H1 (cell line): ENCODE results near the gene GRIFIN. TPM values are rescaled to one million over a fixed set of nuclear protein-coding genes. Genes with fewer than 3 reads are reported as not detected.
A peak's percentile ranks its signal among the peaks of the same experiment; 100 is the strongest.

Experiments
- CTCF ChIA-PET: fragments of 300-600 bp; sonication (Branson Sonifier 250); formaldehyde crosslinking; loops from one replicate; lab custom pipeline; 2021; ENCODE audit not compliant: partially characterized antibody; lab: Charles Lee
- POLR2A ChIA-PET: fragments of 300-600 bp; sonication (Branson Sonifier 250); formaldehyde crosslinking; loops from one replicate; lab custom pipeline; 2021; ENCODE audit warnings: inconsistent platforms; ENCODE audit not compliant: partially characterized antibody; lab: Charles Lee
- DNase-seq, 2 experiments: peaks; one replicate each; pipeline versions ENCODE4 v3.0.0 to v3.0.0-alpha.2; 2010 to 2022; ENCODE audit warnings: low spot score in 2 of 2, low read depth in 1 of 2, mixed read lengths in 1 of 2
- FAIRE-seq: peaks from 2 replicates; lab custom pipeline; 2011; peaks lifted over from hg19 to GRCh38; lab: Jason Lieb, UNC
- H2AFZ ChIP-seq: 2 replicates; pipeline ENCODE4 v1.8.1; 2012; ENCODE audit warnings: low read length, inconsistent platforms
- H2AK5ac ChIP-seq: 2 replicates; pipeline ENCODE4 v1.6.1; 2013; ENCODE audit warnings: low read depth, low read length
- H2BK120ac ChIP-seq: replicated peaks from 2 replicates; pipeline ENCODE3; 2013; ENCODE audit warnings: low read depth, low read length, inconsistent platforms
- H2BK12ac ChIP-seq: 2 replicates; pipeline ENCODE4 v1.6.1; 2013; ENCODE audit warnings: low read depth, low read length
- H2BK15ac ChIP-seq: 2 replicates; pipeline ENCODE4 v1.6.1; 2013; ENCODE audit warnings: low read length
- H2BK20ac ChIP-seq: 2 replicates; pipeline ENCODE4 v1.6.1; 2013; ENCODE audit warnings: low read length
- H2BK5ac ChIP-seq: 2 replicates; pipeline ENCODE4 v1.6.1; 2013; ENCODE audit warnings: low read depth, low read length
- H3K14ac ChIP-seq: 2 replicates; pipeline ENCODE4 v1.6.1; 2013; ENCODE audit warnings: inconsistent platforms; ENCODE audit not compliant: insufficient read length
- H3K18ac ChIP-seq: 2 replicates; pipeline ENCODE4 v1.6.1; 2013; ENCODE audit warnings: low read length; ENCODE audit errors: extremely low read depth
- H3K23ac ChIP-seq: 2 replicates; pipeline ENCODE4 v1.6.1; 2013; ENCODE audit warnings: inconsistent platforms; ENCODE audit not compliant: insufficient read length
- H3K23me2 ChIP-seq: 2 replicates; pipeline ENCODE4 v1.6.1; 2013; ENCODE audit warnings: low read depth, low read length
- H3K27ac ChIP-seq: 2 replicates; pipeline ENCODE4 v1.6.1; 2011; ENCODE audit warnings: low read depth, low read length, inconsistent platforms
- H3K27me3 ChIP-seq, 4 experiments: replicated peaks in 1 of 4; 1 replicate in 1 of 4; 2 replicates in 3 of 4; pipeline versions ENCODE4 v1.6.1 to v1.8.1; 2011 to 2013; ENCODE audit warnings: low read length in 3 of 4, mild to moderate bottlenecking in 3 of 4, inconsistent platforms in 2 of 4, mixed read lengths in 2 of 4, moderate library complexity in 1 of 4; ENCODE audit not compliant: control insufficient read depth in 3 of 4, insufficient read depth in 3 of 4; ENCODE audit errors: extremely low read depth in 1 of 4
- H3K36me3 ChIP-seq, 4 experiments: 2 replicates each; pipeline versions ENCODE4 v1.6.1 to v1.8.1; 2011 to 2013; ENCODE audit warnings: mild to moderate bottlenecking in 4 of 4, low read length in 3 of 4, moderate library complexity in 2 of 4, control low read depth in 1 of 4, inconsistent platforms in 1 of 4; ENCODE audit not compliant: insufficient read depth in 4 of 4, control insufficient read depth in 2 of 4
- H3K4ac ChIP-seq: replicated peaks from 2 replicates; pipeline ENCODE3; 2013; ENCODE audit warnings: low read length, low read depth, mixed read lengths, inconsistent platforms; ENCODE audit not compliant: insufficient read length
- H3K4me1 ChIP-seq, 4 experiments: replicated peaks in 1 of 4; 1 replicate in 1 of 4; 2 replicates in 3 of 4; pipeline versions ENCODE4 v1.6.1 to v1.8.1; 2011 to 2013; ENCODE audit warnings: low read length in 3 of 4, inconsistent platforms in 2 of 4, mixed read lengths in 1 of 4; ENCODE audit not compliant: insufficient read depth in 4 of 4, control insufficient read depth in 3 of 4
- H3K4me2 ChIP-seq, 2 experiments: 2 replicates each; pipeline versions ENCODE4 v1.6.1 to v1.8.1; 2011 to 2013; ENCODE audit warnings: low read depth in 2 of 2, low read length in 2 of 2, control low read depth in 1 of 2, inconsistent platforms in 1 of 2, mild to moderate bottlenecking in 1 of 2; ENCODE audit not compliant: insufficient read depth in 1 of 2
- H3K4me3 ChIP-seq, 4 experiments: fragments of 200-600, 300-600 bp in 1 of 4; sonication (generic), shearing (Covaris generic), sonication (Bioruptor Twin) in 1 of 4; 2 replicates each; pipeline versions ENCODE4 v1.5.1 to v1.8.1; 2011 to 2016; ENCODE audit warnings: low read length in 4 of 4, low read depth in 3 of 4, control low read depth in 2 of 4, inconsistent platforms in 2 of 4, mild to moderate bottlenecking in 2 of 4, mixed read lengths in 1 of 4, moderate library complexity in 1 of 4; ENCODE audit not compliant: insufficient read depth in 2 of 4; ENCODE audit errors: extremely low read depth in 1 of 4
- H3K56ac ChIP-seq: replicated peaks from 2 replicates; pipeline ENCODE3; 2013; ENCODE audit warnings: low read depth, mild to moderate bottlenecking, mixed read lengths, low read length, inconsistent platforms; ENCODE audit not compliant: insufficient read length
- H3K79me1 ChIP-seq: 2 replicates; pipeline ENCODE4 v1.6.1; 2013; ENCODE audit warnings: low read depth, low read length, control low read depth
- H3K79me2 ChIP-seq, 2 experiments: 2 replicates each; pipeline versions ENCODE4 v1.6.1 to v1.8.1; 2012 to 2013; ENCODE audit warnings: low read length in 2 of 2, mild to moderate bottlenecking in 2 of 2, inconsistent platforms in 1 of 2; ENCODE audit not compliant: insufficient read depth in 2 of 2, control insufficient read depth in 1 of 2
- H3K9ac ChIP-seq, 4 experiments: replicated peaks in 1 of 4; 1 replicate in 1 of 4; 2 replicates in 3 of 4; pipeline versions ENCODE4 v1.6.1 to v1.8.1; 2011 to 2013; ENCODE audit warnings: low read depth in 3 of 4, low read length in 3 of 4, control low read depth in 2 of 4, mild to moderate bottlenecking in 2 of 4, moderate library complexity in 2 of 4, inconsistent platforms in 1 of 4; ENCODE audit errors: extremely low read depth in 1 of 4
- H3K9me3 ChIP-seq, 2 experiments: 2 replicates each; pipeline versions ENCODE4 v1.6.1 to v1.8.1; 2012 to 2013; ENCODE audit warnings: mild to moderate bottlenecking in 2 of 2, moderate library complexity in 2 of 2, control low read depth in 1 of 2, inconsistent platforms in 1 of 2, low read depth in 1 of 2, low read length in 1 of 2, mixed read lengths in 1 of 2; ENCODE audit not compliant: insufficient read depth in 2 of 2
- H4K20me1 ChIP-seq, 2 experiments: replicated peaks in 1 of 2; 2 replicates each; pipeline versions ENCODE3 to v1.8.1; 2011 to 2013; ENCODE audit warnings: inconsistent platforms in 2 of 2, low read length in 2 of 2, mild to moderate bottlenecking in 1 of 2; ENCODE audit not compliant: insufficient read depth in 2 of 2, control insufficient read depth in 1 of 2
- H4K5ac ChIP-seq: 2 replicates; pipeline ENCODE4 v1.6.1; 2013; ENCODE audit warnings: low read length, low read depth, mixed read lengths, inconsistent platforms; ENCODE audit not compliant: insufficient read length
- H4K8ac ChIP-seq: 2 replicates; pipeline ENCODE4 v1.8.0; 2013; ENCODE audit warnings: mild to moderate bottlenecking, moderate library complexity, low read length, inconsistent platforms; ENCODE audit not compliant: insufficient read depth; ENCODE audit errors: extremely low read depth
- H4K91ac ChIP-seq: replicated peaks from 2 replicates; pipeline ENCODE3; 2013; ENCODE audit warnings: low read length, mixed read lengths, inconsistent platforms; ENCODE audit not compliant: insufficient read length
- TCF12 ChIP-seq: IDR thresholded peaks from 2 replicates; pipeline ENCODE4 v1.6.1; 2011; ENCODE audit warnings: low read depth, mild to moderate bottlenecking, low read length
- WGBS, 2 experiments: shearing (Covaris generic) in 1 of 2; methylation state at CpG; one replicate each; pipeline versions ENCODE4 v1.1.6 to v1.1.7; 2013 to 2015; ENCODE audit warnings: low lambda C conversion rate in 2 of 2, mixed read lengths in 2 of 2, inconsistent platforms in 1 of 2, low coverage in 1 of 2, missing lambda C conversion rate in 1 of 2; ENCODE audit not compliant: insufficient replicate concordance in 2 of 2, insufficient coverage in 1 of 2, insufficient read length in 1 of 2; ENCODE audit errors: extremely low coverage in 1 of 2, missing lambda C conversion rate in 1 of 2; 5-methylcytosine and 5-hydroxymethylcytosine counted together
- polyA plus RNA-seq, 7 experiments: library from polyadenylated mRNA; depleted of rRNA in 3 of 7; stranded (reverse) in 5 of 7; unstranded in 2 of 7; fragments of >200 nt in 5 of 7; fragments of 200-250 nt in 2 of 7; gene quantifications; 1 replicate in 5 of 7; 2 replicates in 1 of 7; 4 replicates in 1 of 7; pipeline versions ENCODE4 v1.2.1 to v1.2.3, GENCODE V29; 2011 to 2013; ENCODE audit warnings: missing spikeins in 2 of 7, mixed read lengths in 2 of 7
- total RNA-seq: library from RNA; stranded (reverse); fragmentation: NEBNext Ultra II Directional; extraction: Animal tissue kit (Norgen Biotek cat#: 25700); gene quantifications from 2 replicates; pipeline ENCODE4 v1.2.1, GENCODE V29; 2021

The GRIFIN gene
- total and polyA plus RNA-seq, 2 of the 8 experiments (the other 6 are each of a cell fraction or from before 2014, with no cell fraction given) = not detected

- peak overlapping the region; percentile 43; the same call in 1 of the 2 replicates for H2BK12ac ChIP-seq
- H3K27ac ChIP-seq = no peak overlapping the region
- no peak overlapping the region for H4K5ac ChIP-seq
- no peak overlapping the region for H2BK120ac ChIP-seq
- peak overlapping the region; percentile 99; the same call in 1 of the 2 replicates for H2BK5ac ChIP-seq
- no peak overlapping the region for H3K56ac ChIP-seq
- H4K91ac ChIP-seq = no peak overlapping the region
- FAIRE-seq (no peak), DNase-seq (no peak)
- no peak overlapping the region for H2AFZ ChIP-seq
- no peak for TF ChIP-seq TCF12
- no peaks in the 10 kb centered on the region for H3K9me3 ChIP-seq
- H3K23ac ChIP-seq = no peak overlapping the region
- H3K4ac ChIP-seq = no peak overlapping the region
- H2AK5ac ChIP-seq = no peak overlapping the region
- CTCF ChIA-PET = interaction anchor here (0.6 to 6.9 kb wide), 7 partner anchors 23 to 1409 kb away, joined by 3 to 42 read pairs (median 4); no protein-coding TSS in a partner anchor
- H3K4me3 ChIP-seq = peak overlapping the region in 2 of 4 experiments; percentile 4 to 73; a peak in 5 of 8 replicates
- peaks cover 0 to 20% of the 10 kb centered on the region in 2 experiments; a peak in 3 of 4 replicates for H3K79me2 ChIP-seq
- no peak overlapping the region for H3K9ac ChIP-seq
- H4K20me1 ChIP-seq = peaks cover 15 to 28% of the 10 kb centered on the region in 2 experiments
- H3K18ac ChIP-seq = peak overlapping the region; percentile 71
- H3K27me3 ChIP-seq = peaks cover 0 to 22% (median 12%) of the 10 kb centered on the region in 4 experiments; a peak in 6 of 7 replicates
- no peak overlapping the region for H2BK20ac ChIP-seq
- peaks cover 3 to 65% (median 57%) of the 10 kb centered on the region in 4 experiments for H3K4me1 ChIP-seq
- H2BK15ac ChIP-seq = 0 out of 2 replicates have a peak overlapping the region, but pooled peaks have one; percentile 16
- 35% methylated on average over 12 of the region's 17 CpGs; no CpG with 5 or more reads in 1 of the 2 experiments for WGBS, 2 experiments
- no peak overlapping the region for H4K8ac ChIP-seq
- no peak overlapping the region for H3K14ac ChIP-seq
- POLR2A ChIA-PET = interaction anchor here (0.8 to 1.7 kb wide), 4 partner anchors 21 to 54 kb away, joined by 3 to 4 read pairs (median 4); no protein-coding TSS in a partner anchor
- peak overlapping the region; percentile 85 to 88 for H3K4me2 ChIP-seq
- H3K23me2 ChIP-seq = peaks cover 21% of the 10 kb centered on the region
- H3K36me3 ChIP-seq = peaks cover 4 to 20% (median 12%) of the 10 kb centered on the region in 4 experiments; a peak in 6 of 8 replicates
- no peaks in the 10 kb centered on the region; the same call in 1 of the 2 replicates for H3K79me1 ChIP-seq
These were observed 45.9 kb upstream of the GRIFIN start for GRCh38 chr7:2521952-2522591.
